Embryonic facial prominence (tissue), 1 donor: Measurements from ENCODE around the gene MAPK1.
"Not testable (repeated sequence)": the region's sequence is repeated elsewhere in the genome, so short reads cannot be mapped to it uniquely, and the experiment has no call there.

Experiments
- DNase-seq: peaks from one replicate; pipeline ENCODE4 v3.0.0-alpha.2; 2016; ENCODE audit errors: extremely low spot score

MAPK1 gene

DNA sequence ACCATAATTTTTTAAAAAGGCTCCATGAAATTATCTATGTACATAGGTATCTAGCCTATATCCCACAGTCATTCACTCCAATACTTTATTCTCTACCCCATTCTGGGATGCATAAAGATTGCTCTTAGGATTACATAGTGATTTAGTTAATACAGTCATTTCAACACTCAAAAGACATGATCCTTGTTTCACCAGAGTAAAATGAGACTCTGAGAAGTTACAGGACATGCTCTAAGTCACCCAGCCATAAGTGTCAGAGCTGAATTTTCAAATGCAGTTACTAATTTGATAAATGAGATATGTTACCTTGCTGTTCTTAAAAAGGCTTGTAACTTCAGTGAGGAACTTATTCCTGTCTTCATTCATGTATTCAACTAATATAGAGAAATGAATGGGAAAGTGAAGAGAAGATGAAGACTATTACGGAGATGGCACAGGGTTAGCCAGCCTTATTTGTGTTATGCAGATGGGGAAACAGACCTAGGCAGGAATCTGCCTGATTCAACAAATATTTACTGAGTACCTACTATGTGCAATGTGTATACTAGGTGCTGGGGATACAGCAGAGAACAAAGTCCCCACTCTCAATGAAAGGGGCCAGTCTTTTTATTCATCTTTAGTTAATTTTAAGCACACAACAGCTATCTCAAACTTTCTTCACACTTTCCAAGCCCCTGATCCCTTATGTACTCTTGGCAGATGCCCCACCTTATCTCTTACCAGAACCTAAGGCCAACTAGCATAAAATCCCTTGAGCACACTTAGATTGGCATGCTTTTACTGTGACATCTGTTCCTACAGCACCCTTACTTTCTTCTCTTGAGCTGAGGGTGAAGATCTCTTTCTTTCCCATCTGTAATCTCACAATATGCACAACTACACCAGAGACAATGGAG lies 21.6 kb downstream of the MAPK1 start:
- no peak for DNase-seq

DNA sequence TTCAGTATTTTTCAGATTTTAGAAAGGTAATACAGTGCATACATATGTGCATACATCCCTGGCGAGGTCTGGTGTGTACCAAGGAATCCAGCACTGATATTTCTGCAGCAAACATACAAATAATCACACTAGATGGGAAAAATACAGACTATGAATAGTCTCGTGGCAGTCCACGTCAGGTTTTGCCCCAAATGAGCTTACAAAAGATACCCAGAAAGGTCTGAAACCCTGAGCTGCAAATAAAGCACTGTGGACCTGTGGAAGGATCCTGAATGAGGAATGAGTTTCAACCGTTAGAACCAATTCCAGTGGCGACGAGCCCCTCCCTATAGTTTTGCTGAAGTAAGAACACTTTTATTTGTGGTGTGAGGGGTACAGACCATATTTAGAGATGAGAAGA lies 24.5 kb downstream of the MAPK1 start:
- no peak for DNase-seq

DNA sequence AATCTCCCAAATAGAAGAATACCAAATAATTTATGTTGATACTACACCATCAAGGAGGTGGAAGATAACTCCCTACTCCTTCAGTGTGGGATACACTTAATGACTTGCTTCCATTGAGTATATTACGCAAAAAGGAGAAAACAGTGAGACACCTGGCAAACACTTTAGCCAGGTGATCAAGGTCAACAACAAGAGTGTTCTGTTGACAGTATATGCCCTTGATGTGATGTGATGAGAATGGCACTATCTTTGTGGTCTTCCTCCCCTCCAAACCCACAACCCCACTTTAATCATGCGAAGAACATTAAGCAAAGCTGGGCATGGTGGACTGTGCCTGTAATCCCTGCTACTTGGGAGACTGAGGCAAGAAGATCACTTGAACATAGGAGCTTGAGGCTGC lies 26.0 kb downstream of the MAPK1 start:
- DNase-seq = no peak

DNA sequence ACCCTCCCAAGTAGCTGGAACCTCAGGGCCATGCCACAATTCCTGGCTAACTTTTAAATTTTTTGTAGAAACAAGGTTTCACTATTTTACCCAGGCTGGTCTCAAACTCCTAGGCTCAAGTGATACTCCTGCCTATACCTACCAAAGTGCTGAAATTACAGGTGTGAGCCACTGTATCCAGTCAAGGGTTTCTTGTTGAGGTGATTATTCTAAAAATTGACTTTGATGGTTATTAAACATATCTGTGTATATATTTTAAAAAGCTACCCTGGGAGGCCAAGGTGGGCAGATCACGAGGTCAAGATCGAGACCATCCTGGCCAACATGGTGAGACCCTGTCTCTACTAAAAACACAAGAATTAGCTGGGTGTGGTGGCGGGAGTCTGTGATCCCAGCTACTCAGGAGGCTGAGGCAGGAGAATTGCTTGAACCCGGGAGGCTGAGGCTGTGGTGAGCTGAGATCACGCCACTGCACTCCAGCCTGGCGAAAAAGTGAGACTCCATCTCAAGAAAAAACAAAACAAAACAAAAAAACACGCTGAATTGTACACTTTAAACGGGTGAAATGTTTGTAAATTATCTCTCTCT lies 27.1 kb downstream of the MAPK1 start:
- DNase-seq = no peak

DNA sequence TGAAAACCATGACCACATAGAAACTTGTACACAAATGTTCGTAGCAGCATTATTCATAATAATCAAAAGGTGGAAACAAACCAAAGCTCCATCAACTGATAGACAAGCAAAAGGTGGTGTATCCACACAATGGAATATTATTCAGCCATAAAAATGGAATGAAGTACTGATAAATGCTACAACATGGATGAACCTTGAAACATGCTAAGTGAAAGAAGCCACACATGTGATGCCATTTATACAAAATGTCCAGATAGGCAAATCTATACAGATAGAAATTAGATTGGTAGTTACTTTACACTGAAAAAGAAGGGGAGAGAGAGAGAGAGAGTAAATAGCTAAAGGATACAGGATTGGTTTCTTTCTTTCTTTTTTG lies 27.7 kb downstream of the MAPK1 start:
- no peak for DNase-seq

DNA sequence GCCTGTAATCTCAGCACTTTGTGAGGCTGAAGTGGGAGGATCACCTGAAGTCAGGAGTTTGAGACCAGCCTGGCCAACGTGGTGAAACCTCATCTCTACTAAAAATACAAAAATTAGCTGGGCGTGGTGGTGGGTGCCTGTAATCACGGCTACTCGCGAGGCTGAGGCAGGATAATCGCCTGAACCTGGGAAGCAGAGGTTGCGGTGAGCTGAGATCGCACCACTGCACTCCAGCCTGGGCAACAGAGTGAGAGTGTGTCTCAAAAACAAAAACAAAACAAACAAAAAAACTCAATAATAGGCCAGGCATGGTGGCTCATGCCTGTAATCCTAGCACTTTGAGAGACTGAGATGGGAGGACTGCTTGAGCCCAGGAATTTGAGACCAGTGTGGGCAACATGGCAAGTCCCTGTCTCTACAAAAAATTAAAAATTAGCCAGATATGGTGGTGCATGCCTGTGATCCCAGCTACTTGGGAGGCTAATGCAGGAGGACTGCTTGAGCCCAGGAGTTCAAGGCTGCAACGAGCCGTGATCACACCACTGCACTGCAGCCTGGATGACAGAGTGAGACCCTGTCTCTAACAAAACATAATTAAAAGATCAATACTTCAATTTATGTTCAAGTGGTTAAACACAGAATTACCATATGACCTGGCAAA lies 28.2 kb downstream of the MAPK1 start:
- DNase-seq = not testable (repeated sequence)

DNA sequence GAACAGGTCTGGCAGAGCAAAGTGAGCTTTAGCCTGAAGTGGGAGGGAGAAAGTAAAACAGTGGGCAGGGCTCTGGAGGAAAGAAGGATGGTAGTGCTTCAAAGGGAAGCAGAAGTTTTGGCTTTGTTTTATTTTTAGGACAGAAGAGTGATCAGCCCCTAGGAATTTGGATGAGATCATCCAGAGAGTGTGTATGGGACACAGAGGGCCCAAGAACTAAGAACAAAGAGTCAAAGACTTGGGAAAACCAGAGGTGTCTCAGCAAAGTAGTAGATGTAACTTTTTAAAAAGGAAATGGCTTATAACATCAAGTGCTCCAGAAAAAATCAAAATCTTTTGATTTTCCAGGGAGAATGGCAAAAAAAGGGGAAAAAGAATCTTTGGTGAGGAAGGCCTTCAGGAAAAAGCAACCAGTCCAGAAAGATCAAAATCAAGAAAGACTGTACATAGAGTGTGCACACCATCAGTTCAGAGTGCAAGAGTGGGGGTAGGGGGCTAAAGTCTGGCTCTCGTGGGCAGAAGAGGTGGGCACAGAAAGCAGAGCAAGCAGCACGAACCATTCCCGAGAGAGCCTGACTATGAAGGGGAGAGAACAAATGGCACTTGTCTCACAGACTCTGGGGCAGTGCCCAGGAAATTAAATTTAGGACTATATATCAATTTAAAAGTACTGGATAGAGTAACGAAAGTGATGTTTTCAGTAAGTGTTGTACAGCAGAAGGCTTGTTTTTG lies 30.0 kb downstream of the MAPK1 start:
- peak; percentile 29 for DNase-seq

DNA sequence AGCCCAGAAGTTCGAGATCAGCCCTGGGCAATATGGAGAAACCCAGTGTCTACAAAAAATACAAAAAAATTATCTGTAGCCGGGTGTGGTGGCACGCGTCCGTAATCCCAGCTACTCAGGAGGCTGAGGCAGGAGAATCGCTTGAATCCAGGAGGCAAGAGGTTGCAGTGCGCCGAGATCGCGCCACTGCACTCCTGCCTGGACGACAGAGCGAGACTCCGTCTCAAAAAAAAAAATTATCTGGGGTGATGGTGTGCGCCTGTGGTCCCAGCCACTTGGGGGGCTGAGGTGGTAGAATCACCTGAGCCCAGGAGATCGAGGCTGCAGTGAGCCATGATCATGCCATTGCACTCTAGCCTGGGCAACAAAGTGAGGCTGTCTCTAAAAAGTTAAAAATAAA lies 31.0 kb downstream of the MAPK1 start:
- DNase-seq = not testable (repeated sequence)

DNA sequence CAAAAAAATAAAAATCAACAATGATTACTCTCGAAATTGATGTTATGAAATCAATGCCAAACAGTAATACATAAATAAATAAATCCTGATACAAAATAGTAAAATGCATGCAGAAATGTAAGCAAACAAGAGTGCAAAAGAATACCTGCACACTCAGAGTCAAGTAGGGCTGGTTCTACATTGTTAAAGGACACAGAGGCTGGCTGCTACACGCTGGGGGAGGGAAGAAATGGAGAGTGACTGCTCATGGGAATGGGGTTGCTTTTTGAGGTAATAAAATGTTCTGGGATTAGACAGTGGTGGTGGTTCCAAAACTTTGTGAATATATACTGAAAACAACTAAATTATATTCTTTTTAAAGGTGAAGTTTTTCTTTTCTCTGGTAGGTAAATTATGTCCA lies 32.1 kb downstream of the MAPK1 start:
- DNase-seq = no peak

DNA sequence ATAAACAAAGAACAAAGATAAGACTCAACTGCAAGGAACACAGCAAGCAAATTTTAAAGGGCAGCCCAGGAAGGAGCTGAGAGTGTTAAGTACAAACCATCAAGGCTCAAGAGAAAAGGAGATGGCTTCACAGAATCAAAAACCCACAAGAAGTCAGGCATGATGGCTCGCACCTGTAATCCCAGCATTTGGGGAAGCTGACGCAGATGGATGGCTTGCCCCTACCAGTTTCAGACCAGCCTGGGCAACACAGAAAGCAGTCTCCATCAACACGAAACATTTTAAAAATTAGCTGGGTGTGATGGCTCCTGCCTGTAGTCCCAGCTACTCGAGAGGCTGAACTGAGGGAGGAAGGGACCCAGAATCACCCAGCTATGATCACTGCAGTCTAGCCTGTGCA lies 32.6 kb downstream of the MAPK1 start:
- no peak for DNase-seq

DNA sequence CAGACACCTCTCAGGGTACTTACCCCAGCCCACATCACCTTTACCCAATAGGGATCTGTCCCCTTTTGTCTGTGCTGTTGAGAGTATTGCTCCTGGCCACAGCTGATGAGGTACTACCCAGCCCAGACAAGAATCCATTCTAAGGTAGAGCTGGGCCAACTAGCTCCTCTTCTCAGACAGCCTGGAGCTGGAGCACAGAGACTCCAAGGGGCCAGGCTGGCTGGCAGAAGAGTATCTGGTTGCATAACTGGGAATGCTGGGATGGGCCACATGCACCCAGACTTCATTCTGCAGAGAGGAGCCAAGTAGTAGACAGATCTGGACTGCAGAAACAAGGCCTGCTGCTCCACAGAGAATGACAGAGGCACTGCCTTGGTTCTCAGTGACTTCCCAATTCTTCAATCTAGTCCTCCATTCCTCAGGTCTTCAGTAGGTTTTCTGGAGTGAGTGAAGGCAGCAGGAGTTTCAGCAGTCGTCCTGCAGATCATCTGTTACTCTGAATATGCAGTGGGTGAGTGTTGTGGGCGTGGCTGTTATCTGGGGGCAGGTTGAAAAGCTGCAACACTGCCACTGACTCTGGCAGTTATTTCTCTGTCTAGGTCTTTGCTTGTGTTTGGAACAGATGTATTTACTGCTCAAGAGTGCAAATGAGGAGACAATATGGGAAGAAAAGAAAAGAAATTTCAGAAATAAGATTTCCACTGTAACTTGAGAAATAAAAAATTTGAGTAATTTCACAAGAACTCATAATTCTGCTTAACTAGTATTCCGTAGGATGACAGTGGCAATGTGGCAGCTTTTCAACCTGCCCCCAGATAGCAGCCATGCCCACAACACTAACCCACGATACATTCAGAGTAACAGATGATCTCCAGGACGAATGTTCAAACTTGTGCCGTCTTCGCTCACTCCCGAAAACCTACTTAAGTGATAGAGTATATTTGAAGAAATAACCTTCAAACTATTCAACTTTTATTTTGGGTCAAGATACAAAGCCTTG lies 34.9 kb downstream of the MAPK1 start:
- DNase-seq = no peak

DNA sequence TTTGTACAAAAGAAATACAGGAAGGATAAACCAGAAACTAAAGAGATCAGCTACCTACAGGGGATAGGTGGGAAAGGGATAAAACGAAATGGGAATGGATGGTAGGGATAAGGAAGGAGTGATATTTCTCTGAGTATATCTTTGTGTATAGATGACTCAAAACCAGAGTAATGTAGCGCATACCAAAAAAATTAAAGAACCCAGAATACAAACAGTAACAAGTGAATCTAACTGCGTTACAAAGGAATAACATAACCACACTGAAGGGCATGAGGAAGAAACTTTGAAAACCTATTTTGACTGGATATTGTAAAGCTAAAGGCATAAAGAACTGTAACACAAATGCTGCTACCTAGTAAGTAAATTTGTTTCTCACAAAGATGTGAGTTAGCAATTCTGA lies 37.9 kb downstream of the MAPK1 start:
- no peak for DNase-seq

DNA sequence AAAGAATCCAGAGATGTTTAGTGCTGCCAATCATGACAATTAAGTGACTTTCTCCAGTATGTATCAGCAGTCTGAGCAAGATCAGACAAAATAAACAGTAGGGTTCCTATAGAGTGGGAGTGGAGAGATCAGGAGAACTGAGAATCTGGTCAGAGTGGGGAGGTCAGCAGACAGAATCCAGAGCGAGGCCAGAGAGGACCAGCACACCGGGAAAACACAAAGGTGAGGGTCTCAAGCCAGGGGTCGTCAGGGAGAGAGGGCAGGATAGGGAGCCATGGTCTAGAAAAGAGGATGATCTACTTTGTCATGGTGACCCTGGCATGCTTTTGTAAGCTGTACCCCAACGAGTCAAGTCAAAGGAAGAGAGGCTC lies 39.2 kb downstream of the MAPK1 start:
- DNase-seq = no peak

DNA sequence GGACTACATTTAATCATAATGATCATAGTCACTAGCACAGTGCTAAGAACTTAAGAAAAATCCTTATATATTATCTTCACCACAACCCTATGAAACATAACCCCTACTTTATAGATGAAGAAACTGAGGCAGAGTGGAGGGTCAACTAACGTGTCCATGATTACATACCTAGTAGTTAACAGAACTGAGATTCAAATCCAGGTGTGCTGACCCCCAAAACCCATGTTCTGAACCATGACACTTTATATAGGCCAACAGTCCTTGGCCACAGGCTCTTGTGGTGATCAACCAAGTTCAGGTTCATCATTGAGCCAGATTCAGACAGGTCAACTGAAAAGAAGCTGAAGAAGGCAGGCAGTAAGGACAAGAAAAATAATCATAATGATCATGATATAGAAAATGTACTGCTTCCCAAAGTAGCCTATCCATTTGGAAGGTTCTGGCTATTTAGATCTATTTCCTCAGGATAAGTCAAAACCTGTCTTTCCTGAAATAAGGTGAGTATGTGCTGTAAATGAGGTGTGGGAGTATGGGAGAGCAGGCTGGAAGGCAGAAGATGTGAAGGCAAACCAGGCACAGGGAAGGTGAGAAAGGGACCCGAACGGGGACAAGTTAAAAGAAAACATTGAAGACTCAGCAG lies 39.7 kb downstream of the MAPK1 start:
- DNase-seq = no peak

DNA sequence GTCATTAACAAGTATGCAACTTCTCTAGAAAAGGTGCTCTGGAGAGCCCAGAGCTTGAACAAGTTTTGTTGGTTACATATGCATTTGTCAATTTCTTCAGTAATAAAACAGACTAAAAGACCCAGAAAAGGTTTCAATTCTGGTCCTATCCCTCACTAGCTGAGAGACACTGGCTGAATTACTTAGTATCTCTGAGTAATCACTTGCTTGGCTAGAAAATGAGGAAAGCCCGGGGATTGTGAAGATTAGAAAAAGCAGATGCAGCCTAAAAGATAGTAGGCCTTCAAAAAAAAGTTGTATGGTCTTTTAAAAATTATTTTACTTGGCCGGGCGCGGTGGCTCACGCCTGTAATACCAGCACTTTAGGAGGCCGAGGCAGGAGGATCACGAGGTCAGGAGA lies 41.2 kb downstream of the MAPK1 start:
- no peak for DNase-seq

DNA sequence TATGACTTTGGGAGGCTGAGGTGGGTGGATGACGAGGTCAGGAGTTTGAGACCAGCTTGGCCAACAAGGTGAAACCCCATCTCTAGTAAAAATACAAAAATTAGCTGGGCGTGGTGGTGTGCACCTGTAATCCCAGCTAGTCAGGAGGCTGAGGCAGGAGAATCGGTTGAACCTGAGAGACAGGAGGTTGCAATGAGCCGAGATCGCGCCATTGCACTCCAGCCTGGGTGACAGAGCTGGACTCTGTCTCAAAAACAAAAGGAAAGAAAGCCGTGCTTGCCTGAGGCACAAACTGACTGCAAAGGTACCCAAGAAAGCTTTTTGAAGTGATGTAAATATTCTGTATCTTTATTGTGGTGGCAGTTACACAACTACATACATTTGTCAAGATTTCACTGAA lies 42.5 kb downstream of the MAPK1 start:
- DNase-seq = not testable (repeated sequence)

DNA sequence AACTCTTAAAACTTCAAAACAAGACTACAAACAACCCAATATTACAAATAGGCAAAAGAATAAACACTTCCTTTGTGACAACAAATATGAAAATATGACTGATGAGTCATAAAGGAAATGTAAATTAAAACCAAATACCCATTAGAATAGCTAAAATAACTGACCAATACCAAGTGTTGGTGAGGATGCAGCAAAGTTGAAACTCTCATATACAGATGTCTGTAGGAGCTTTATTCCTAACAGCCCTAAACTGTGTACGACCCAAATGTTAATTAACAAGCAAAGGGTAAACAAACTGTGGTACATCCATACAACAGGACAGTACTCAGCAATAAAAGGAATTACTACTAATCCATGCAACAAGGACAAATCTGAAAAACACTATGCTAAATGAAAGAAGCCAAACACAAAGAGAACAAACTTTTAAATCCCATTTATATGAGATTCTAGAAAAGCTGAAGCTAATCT lies 43.0 kb downstream of the MAPK1 start:
- DNase-seq = no peak

DNA sequence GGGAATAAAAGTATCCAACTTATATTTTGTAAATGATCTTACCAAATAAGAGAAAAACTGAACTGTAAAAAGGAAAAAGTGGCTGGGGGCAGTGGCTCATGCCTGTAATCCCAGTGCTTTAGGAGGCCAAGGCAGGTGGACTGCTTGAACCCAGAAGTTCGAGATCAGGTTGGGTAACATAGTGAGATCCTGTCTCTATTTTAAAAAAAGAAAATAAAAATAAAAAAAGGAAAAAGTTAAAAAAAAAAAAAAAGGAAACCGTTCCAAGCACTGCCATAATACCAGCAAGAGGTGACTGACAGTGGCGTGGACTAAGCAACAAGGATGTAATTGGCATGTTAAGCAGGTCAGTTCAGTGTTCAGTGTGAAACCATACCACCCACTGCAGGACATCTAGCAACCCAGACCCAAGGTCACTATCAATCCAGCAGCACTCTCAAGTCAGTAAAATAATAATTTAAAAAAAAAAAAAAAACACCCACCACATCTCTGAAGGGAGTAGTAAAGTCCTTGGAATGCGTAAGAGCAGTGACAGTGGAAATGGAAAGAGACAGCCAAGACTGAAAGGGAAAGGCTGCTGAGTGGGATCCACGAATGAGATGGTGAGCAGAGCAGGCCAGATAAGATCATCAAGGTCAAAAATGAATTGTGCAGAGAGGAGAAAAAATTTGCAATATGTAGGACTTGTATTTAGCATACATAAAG lies 43.6 kb downstream of the MAPK1 start:
- no peak for DNase-seq

DNA sequence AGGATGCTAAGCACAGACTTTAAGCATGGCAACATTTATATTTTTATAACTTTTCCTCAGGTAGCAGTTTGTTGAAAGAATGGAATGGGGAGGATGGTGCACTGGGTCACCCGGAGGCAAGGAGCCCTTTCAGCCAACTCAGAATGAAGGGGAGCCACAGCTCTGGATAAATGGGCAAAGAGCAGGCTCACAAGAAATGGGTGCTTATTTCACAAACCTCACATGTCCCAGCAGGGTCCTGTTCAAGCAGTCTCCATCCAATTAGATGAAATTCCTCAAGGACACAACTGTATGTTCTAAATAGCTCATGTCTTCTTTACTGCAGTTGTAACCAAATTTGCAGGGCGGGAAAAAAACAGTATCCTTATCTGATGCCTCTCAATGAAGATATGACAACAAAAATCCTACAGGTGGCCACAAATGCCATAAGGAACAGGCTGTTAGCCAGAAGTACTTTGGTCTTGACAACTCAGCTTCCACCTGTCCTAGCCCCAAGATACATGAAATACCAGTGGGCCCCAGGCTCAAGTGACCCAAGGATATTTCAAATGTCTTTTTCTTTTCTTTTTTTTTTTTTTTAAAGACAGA lies 48.2 kb downstream of the MAPK1 start:
- DNase-seq = no peak
